Embryonic facial prominence (tissue), 1 donor: Measurements from ENCODE around the gene ABHD15.

Experiments used
- DNase-seq: peaks from one replicate; pipeline ENCODE4 v3.0.0-alpha.2; 2016; ENCODE audit errors: extremely low spot score

The ABHD15 gene

DNA sequence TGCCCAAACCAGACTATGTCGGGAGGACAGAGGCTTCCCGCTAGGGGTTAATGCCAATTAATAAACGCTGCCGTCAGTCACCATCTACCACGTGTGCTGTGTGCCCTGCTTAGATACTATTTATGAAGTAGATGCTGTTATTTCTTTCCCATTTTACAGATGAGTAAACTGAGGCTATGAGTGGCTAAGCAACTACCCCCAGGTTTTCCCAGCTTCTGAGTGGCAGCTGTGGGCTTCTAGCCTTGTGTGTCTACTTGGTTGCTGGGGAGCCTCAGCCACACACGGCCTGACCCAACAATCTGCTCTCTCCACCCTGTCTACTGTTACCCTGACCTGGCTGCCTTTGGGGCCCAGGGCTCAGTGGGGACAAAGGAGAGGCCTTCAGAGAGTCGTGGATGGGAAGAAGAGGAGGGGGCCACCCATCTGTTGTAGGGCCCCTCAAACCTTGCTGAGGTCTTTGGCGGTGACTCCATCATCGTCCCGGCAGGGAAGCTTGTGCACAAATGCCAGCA lies 15.5 kb upstream of the ABHD15 start:
- DNase-seq: no peak

DNA sequence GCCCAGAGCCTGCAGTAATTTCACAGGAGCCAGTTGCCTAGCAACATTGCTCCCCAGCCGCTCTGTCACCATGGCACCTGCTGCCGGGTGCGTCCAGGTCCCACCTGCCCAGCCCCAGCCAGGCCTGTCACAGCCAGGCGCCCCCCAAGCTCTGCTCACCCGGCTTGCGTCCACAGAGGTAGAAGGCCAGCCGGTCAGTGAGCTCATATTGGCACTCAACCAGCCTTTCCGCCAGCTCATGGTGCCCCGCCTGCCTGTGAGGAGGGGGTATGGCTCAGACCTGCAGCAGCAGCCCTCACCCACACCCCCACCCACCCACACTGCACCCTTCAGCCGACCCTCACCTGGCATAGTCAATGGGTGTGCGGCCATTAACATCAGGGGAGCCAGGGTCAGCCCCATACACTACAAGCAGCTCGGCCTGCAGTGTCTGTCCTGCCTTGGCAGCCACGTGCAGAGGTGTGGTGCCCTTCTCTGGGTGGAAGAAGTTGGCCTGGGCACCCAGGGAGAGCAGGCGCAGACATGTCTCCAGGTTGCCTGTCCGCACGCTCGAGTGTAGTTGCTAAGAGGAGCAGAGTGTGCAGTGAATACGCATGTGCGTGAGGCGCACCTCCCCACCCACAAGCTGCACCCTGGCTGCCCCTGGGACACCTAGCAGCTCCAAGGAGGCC lies 14.9 kb upstream of the ABHD15 start:
- no peak for DNase-seq

DNA sequence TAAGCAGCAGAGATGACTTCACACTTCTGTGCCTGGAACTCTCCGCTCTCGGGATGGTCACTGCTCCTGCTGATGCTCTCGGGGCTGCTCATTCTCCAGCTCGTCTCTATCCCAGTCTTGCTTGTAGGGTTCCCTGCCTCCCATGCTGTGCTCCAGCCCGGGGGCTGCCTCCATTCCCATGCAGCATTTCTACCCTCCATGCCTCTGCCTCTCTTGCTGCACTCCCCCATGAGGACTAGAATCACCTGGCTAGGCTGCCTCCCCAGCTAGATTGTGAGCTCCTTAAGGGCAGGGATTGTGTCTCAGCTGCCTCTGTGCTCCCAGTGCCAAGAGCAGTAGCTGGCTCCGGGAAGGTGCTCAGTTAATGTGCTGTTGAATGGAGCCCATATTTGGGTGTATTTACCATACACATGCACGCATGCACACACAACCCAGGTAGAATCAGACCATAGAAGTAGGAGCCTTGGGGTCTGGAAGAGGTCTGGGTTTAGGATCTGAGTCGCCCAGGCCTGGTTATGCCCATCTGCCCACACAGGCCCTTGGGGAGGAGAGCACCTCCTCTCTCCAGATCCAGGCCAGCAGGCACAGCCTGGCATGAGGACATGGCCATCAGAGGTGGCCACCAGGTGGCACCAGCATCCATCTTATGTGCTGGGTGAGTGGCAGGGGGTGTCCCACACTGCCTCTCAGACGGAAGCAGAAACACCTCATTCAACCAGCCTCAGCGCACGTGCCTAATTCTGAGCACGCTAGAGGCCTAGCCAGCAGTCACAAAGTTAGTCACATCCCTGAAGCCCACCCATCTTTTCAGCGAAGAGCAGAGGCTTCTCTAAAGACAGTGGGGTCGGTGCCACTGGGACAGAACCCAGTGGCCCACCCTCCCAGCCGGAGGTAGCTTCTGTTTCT lies 13.3 kb upstream of the ABHD15 start:
- DNase-seq: no peak

DNA sequence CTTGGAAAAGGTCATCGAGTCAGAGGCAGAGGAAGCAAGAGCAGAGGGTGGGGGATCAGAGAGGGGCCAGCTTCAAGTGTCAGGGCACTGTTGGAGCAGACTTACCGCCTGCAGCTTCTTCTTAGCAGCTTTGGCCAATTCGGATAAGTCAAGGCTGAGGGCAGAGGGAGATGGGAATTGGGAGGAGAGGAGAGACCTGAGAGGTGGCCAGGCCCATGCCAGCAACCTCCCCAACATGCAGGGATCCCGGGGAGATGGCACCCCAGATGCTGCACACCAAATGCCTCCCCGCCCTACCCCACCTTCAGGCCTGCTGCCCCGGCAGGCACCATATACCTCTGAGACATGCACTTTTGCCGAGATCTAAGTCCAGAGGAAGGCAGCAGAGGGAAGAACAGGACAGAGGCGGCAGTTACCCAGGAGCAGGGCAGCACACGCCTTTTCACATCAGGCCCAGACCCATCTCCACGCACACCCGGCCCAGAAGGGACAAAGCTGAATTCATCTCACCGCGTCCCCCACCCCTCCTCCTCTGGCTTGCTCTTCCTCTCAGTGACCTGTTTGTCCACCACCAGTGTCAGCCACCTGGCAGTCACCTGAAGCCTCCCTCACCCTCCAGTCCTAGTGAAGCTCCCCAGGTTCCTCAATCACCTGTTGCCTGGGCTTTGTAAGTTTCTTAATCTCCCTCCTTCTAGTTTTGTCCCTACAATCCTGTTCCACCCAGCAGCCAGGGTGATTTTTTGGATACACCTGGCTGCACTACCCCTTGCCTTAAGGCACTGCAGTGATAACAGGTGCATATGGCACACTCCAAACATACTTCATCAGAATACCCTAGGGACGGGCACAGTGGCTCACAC lies 12.0 kb upstream of the ABHD15 start:
- DNase-seq: no peak

DNA sequence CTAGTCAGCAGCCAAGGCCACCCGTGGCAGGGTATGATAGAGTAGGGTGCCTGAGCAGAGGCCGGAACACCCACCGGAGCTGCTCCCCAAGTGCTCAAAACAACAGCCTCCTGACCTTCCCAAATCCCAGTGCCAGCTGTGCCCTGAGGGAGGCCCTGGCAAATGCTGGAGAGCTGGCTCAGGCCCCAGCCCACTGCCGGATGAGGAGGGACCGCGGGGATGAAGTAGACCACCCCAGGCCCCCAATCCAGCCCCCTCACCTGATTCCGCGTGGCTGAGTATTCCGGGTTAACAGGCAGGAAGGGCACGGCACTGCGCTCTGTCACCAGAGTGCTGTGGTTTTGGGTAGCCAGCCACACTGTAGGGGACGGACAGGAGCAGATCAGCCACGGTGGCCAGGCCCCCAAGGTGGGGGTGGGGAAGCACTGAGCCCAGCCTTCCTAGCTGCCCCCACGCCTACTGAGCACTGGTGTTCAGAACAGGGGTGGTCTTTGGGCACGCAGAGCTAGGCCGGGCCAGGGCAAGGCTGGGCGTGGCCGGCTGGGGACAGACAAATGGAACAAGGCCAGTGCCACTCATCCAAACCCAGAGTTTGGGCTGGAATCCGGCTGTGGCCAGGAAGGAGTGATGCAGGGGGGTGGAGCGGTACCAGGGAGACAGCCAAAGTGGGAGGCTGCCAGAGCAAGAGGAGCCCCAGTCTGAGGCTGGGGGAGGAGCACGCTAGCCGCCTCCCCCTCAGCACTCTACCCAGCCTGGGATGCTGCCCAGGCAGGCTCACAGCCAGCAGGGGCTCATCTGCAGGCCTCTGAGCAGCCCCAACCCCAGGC lies 10.8 kb upstream of the ABHD15 start:
- DNase-seq: no peak

DNA sequence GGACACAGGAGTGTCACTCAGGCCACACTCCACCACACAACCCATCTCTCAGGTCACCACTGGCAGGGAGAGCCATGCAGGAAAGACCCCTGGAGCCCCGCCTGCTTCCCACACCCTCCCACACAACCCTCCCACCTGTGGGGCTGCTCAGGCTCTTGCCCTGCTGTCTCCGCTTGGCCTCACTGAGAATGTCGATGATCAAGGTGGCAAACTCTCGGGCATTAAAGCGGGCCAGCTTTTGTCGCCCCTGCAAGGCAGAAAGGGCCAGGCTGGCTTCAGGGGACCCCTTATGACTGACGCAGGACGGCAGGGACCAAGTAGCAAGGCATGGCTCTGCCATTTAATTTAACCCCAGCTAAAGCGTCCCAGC lies 10.1 kb upstream of the ABHD15 start:
- DNase-seq: no peak

DNA sequence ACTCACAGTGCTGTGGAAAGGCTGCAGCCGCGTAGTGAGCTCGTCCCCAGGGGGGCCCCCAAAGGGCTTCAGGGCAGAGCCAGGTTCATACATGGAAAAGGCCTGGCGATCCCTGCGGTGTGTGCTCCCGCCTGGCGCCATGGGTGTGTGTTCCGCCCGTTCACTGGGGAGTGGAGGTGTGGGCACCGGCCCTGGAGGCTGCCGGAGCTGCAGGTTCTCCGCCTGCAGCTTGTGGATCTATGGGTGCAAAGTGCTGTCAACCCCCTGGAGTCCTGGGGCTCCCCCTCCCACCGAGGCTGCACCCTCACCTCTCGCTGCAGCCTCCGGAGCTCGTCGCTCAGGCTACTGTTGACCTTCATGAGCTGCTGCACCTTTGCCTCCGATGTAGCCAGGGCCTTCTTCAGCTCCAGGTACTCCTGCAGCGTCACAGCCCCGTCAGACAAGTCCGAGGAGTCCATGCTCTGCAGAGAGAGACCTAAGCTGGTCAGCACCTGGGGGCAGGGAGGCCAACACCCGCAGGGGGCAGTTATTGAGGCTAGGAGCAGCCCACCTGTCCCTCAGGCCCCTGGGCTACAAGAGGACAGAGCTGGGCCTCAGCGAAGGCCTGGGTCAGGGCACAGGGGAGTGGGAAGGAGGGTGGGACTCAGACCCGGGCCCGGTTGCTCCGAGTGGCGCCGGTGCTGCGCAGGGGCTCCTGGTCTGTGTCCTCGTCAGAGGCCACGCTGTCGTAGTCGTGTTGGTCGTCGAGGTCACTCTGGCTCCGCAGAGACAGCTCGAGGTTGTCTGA lies 9.6 kb upstream of the ABHD15 start:
- no peak for DNase-seq

DNA sequence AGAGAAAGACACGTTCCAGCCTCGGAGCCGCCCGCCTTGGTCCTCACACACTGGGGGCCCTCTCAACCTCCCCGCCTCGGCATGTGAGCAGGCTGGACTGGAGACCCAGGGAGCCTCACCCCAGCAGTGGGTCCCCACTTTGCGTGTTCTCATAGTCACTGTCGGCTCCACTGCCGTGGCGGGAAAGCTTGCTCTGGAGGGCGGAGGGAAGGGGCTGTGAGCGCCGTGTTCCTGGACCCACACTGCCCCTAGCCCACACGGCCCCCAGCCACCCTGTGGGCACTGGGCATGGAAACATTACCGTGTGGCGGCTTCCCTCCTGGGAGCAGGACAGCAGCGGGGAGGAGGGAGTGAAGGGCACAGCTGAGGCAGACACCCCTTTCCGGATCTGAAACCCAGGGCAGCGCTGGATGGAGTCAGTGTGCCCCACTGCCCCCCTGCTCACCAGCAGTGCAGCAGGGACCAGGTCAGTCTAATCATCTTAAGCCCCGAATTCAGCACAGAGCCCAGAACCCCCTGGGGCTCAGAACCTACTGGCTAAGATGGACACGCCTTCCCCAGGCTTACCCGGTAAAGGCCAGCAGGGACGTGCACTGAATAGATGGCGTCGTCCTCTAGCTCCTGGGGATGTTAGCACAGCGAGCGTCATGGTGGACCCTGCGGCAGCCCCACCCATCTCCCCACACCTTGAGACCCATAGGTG lies 8.8 kb upstream of the ABHD15 start:
- DNase-seq: no peak

DNA sequence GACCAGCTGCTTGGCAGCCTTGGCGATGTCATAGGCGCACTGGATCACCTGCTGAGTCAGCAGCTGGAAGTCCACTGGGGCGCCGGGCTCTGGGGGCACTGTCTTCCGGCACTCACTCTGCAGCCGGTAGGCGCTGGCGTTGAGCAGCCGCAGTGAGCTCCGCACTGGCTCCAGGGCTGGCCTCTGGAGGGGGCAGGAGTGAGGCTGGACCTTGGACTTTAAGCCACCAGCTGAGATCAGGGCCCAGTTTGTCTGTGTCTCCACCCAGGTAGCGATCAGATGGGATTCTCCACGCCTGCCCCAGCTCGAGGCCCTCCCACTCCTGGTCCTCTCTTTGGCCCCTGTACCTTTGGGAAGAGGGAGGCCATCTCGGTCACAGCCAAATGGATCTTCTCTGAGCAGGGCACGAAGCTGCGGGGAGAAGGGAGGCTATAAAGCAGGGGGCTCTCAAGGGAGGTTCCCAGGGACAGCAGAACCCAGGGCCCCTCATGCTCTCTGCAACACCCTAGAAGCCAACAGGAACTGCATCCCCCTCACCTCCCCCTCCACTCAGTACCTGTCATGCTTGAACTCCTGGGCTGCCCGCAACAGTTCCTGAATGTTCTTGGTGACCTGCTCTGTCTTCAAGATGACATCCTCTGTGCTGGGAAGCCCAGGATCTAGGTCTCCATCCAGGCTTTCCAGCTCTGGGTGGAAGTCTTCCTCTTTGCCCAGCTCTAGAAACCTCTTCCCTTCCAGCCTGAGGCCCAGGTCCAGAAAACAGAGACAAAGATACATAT lies 8.1 kb upstream of the ABHD15 start:
- DNase-seq: no peak

DNA sequence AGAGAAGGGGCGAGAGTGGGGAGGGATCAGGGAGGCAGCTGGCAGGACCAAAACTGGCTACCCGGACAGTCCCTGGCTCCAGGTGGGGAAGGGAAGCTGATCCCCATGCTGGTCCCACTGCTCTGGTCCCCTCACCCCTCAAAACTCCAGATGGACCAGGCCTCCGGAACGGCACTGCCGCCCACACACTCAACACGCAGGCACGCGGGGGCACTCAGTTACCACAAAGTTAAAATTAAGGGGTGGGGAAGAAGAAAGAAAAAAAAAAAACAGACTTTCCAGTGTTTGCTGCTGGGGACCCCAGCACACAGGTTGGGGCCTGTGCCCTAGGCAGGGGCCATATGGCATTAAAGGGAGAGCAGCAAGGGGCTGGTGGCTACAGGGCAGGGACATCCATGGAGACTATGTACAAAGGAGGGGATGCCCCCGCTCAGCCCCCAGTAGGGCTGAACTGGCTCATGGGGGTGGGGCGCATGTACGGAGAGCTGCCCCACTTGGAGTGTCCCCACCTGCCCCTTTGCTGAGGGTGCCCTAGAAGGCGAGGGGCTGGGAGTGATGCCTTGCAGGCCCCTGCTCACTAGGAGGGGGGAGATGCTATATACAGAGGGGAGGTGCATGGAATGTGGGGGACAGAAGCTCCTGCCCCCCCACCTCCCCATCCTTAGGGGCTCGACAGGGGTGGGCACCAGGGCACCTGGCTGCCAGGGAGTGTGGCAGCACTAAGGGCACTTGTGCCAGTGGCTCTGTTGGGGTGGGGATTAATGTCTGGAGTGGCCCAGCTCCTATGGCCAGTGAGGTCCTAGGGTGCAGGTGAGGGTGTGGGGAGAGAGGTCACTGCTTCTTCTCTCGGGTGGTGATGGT lies 7.3 kb upstream of the ABHD15 start:
- DNase-seq: no peak

DNA sequence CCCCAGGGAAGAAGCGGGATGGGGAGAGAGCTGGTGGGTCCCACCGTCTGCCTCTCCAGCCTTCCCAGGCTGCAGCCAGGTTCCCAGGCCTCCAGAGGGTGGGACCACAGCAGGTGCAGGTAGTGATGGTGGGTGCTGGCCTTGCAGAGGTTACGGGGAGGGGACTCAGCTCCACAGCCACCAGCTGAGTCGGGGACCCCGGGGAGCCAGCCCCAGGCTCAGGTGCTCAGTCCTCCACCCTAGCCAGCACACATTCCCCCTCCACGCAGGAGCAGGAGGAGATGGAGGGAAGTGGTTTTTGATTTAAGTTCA lies 6.7 kb upstream of the ABHD15 start:
- DNase-seq: no peak

DNA sequence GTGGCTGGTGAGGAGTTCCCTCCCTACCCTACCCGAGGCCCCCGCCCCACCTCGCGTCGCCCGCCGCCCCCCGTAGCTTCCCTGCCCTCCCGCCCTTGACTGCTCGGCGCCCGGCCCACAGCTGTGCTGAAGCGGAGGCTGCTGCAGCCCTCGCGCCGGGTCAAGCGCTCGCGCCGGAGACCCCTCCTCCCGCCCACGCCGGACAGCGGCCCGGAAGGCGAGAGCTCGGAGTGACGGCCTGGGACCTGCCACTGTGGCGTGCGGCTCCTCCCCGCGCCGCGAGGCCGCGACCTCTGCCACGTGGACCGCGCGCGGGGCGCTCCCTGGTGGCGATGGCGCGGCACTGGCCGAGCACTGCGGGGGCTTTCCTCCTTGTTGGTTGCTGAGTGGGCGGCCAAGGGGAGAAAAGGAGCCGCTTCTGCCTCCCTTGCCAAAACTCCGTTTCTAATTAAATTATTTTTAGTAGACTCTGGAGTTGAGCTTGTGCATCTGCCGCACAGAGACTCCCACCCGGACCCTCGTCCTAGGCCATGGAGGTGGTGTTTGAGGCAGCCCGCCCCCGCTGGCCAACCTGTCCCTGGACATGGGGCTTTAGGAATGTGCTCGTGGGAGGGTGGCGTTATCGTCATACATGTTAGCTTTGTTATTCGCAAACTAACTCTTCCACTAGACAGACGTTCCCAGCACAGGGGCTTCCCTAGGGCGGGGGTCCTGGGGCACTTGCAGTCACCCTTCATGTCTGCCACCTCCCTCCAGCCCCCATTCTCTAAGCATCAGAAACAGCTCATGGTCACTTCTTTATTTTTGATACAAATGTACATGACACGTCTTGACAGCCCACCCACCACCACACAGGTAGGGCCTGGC lies 6.1 kb upstream of the ABHD15 start:
- no peak for DNase-seq

DNA sequence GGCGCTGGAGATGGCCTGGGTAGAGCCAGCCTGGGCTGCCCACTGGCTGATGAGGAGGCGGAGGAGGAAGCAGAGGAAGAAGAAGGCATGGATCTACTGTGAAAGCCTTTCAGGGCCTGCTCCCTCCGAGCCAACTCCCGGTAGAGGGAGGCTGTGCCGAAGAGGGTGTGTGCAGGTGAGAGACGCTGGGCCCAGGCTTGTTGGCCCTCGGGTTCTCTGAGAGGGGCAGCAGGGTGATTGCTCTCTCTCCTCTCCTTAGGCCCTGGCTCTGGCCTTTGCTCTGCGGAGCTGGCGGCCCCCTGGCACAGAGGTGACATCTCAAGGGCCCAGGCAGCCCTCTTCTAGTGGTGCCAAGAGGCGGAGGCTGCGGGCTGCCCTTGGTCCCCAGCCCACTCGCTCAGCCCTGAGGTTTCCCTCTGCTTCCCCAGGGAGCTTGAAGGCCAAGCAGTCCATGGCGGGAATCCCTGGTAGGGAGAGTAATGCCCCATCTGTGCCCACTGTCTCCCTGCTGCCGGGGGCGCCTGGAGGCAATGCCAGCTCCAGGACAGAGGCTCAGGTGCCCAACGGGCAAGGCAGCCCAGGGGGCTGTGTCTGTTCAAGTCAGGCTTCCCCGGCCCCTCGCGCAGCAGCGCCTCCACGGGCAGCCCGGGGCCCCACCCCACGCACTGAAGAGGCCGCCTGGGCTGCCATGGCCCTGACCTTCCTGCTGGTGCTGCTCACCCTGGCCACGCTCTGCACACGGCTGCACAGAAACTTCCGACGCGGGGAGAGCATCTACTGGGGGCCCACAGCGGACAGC lies 5.2 kb upstream of the ABHD15 start:
- DNase-seq: no peak

DNA sequence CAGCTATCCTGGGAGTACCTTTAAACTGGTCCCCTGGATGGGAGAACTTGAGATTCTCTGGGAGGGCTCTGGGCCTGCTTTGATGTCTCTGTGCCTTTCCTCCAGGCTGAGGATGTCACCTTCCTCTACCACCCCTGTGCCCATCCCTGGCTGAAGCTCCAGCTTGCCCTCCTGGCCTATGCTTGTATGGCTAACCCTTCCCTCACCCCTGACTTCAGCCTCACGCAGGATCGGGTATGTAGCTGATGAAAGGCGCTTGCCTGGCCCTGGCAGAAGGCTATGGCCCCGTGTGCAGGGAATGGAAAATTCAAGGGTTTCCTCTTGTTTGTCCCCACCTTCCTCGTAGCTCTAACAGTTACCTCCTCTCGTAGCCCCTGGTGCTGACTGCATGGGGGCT lies 4.6 kb upstream of the ABHD15 start:
- no peak for DNase-seq

DNA sequence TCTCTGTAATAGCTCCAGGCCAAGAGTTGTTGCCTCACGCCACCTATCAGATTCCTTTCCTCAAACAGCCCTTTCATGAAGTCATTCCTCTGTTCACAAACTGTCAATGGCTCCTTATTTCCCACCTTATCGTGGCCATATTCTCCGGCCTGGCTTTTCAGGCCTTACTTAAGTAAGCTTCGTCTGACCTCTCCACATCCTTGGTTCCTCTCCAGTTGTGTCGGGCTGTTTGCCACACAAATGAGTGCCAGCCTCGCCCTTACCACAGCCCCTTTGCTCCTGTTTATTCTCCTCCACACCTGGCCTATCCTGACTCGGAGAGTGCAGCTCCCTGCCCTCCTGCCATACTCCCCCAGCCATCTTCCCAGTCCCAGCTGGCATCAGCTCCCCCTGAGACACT lies 3.7 kb upstream of the ABHD15 start:
- DNase-seq: no peak

DNA sequence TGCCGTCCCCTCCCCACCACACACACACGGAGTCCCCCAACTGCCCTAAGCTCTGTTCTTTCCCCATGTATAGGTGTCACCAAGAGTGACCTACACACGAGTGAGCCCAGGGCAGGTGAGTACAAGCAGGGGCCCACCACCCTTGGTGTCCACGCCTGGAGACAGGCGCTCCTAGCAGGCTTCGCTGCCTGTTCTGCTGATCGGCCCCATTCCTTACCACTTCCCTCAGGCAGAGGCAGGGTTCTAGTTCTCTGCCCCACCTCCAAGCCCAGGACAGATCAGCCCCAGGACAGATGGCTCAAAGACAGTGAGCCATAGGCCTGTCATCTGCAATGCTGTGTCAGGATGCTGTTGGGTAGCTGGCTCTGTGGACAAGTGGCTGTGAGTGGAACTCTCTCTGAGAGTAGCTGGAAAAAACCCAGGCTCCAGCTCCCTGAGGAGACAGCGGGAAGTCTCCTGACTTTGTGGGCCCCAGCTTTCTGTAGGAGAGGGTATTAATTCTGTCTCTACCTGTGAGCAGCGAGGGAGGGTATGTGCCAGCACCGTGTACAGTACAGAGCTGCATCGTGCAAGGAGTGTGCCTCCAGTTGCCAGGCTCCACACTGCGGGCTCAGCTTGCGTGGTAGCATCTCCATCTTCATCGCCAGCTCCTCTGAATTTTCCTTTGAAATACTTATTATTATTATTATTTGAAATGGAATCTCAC lies 2.6 kb upstream of the ABHD15 start:
- no peak for DNase-seq
